Activated CD8-positive, alpha-beta T cell treated with anti-CD3 and anti-CD28 coated beads for 36 hours (primary cell): ENCODE results near the gene SLC9A3. TPM values are rescaled to one million over a fixed set of nuclear protein-coding genes. Genes with fewer than 3 reads are reported as not detected.

Experiments
- ATAC-seq: fragments of 200-7000 bp; cut with Tn5 transposase; one replicate; pipeline ENCODE4 v1.10.0; 2021; ENCODE audit warnings: mild to moderate bottlenecking, moderate library complexity
- CTCF ChIA-PET: fragments of 350-600 bp; sonication (Branson Sonifier 250); formaldehyde crosslinking; loops from one replicate; lab custom pipeline; 2021; ENCODE audit warnings: antibody characterized with exemption; lab: Charles Lee
- POLR2A ChIA-PET: fragments of 350-600 bp; sonication (Branson Sonifier 250); formaldehyde crosslinking; loops from one replicate; lab custom pipeline; 2021; ENCODE audit warnings: antibody characterized with exemption; lab: Charles Lee
- DNase-seq: peaks from one replicate; pipeline ENCODE4 v3.0.0-alpha.2; 2020
- H3K27ac Mint-ChIP-seq: one replicate; pipeline ENCODE4 v1.8.0; 2021; ENCODE audit warnings: mild to moderate bottlenecking, mixed read lengths
- H3K27me3 Mint-ChIP-seq: one replicate; pipeline ENCODE4 v1.8.0; 2021; ENCODE audit warnings: mixed read lengths
- H3K36me3 Mint-ChIP-seq: one replicate; pipeline ENCODE4 v1.8.0; 2021; ENCODE audit warnings: low read depth, mixed read lengths
- H3K4me1 Mint-ChIP-seq: one replicate; pipeline ENCODE4 v1.8.0; 2021; ENCODE audit warnings: low read depth, mixed read lengths
- H3K4me3 Mint-ChIP-seq: one replicate; pipeline ENCODE4 v1.8.0; 2021; ENCODE audit warnings: mild to moderate bottlenecking, moderate library complexity, mixed read lengths
- H3K9me3 Mint-ChIP-seq: one replicate; pipeline ENCODE4 v1.8.0; 2021; ENCODE audit warnings: mixed read lengths
- CTCF ChIP-seq: fragments of 200-600 bp; IDR thresholded peaks from one replicate; pipeline ENCODE4 v1.8.0; 2022; ENCODE audit warnings: antibody characterized with exemption, mild to moderate bottlenecking
- intact Hi-C: fragments of 100-400 bp; cut with micrococcal nuclease; formaldehyde crosslinking; loops from one replicate; pipeline ENCODE4 v1.10.0; 2022
- total RNA-seq, 2 experiments: library from RNA; stranded (reverse); gene quantifications; one replicate each; pipeline ENCODE4 v1.2.3, GENCODE V29; 2021

Gene SLC9A3
- total RNA-seq, 2 experiments from 2014 or later: 3.2 to 3.3 TPM

DNA sequence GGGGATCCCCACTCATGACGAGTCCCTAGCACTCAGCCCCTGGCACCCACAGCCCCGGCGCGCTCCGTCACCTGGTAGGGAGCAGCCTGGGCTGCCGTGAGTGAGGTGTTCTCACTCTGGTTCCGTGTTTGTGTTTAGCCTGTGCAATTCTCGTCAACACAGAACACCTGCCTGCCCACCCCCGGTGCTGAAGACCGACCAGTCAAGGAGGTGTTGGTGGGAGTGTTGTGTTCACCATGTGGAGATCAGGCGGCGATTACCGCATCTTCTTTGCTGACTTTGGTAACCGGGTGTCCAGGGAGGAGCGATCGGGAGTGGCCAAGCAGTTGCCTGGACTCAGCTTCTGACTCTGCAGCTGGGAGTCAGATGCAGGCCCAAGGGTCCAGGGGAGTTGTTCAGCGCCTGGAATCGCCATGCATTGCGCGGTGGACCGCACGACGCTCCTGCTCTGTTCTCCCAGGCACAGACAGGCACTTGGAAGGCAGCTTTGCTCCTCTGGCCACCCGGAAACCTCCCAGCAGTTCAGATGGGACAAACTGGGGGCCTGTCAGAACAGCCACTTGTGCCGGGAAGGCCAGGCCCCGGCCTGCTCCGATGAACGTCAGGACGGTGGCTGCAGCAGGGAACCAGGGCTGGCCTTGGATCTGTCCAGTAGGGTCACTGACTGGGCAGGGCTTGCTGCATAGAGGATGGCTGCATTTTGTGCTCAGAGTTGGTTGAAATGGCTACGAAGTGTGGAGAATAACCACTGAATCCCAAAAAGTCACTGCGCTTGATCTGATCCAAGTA is 53.1 kb downstream of the SLC9A3 start:
- peak overlapping the region; percentile 90 for H3K4me3 Mint-ChIP-seq
- peak overlapping the region; percentile 81 for H3K27ac Mint-ChIP-seq
- no peaks in the 10 kb centered on the region for H3K9me3 Mint-ChIP-seq
- ChIA-PET CTCF (interaction anchor here (1.0 to 3.3 kb wide), 5 partner anchors 20 to 154 kb away, joined by 3 to 28 read pairs (median 4); no protein-coding TSS in a partner anchor), POLR2A (interaction anchor here (0.8 to 3.6 kb wide), 9 partner anchors 8 to 141 kb away, joined by 3 to 31 read pairs (median 5); partner anchors contain the start of genes CEP72 and EXOC3)
- DNase-seq: no peak
- peaks cover 20% of the 10 kb centered on the region for H3K4me1 Mint-ChIP-seq
- intact Hi-C loops: no loop called here
- H3K27me3 Mint-ChIP-seq: peaks cover 2% of the 10 kb centered on the region
- ATAC-seq: no peak
- H3K36me3 Mint-ChIP-seq: peaks cover 33% of the 10 kb centered on the region
- no peak for TF ChIP-seq CTCF

GRCh38 chr5:469752-470483 is 54.3 kb downstream of the SLC9A3 start:
- Mint-ChIP-seq H3K9me3 (no peaks in the 10 kb centered on the region), H3K27me3 (no peaks in the 10 kb centered on the region), H3K4me1 (peaks cover 22% of the 10 kb centered on the region), H3K27ac (peak overlapping the region; percentile 20), H3K36me3 (peaks cover 33% of the 10 kb centered on the region), H3K4me3 (peak overlapping the region; percentile 90)
- TF ChIP-seq CTCF: no peak
- CTCF ChIA-PET: interaction anchor here (1.0 kb wide), 1 partner anchor 23 kb away, joined by 4 read pairs; no protein-coding TSS in a partner anchor
- POLR2A ChIA-PET: interaction anchor here (0.6 to 3.6 kb wide), 4 partner anchors 10 to 78 kb away, joined by 3 to 31 read pairs (median 6); no protein-coding TSS in a partner anchor
- no peak for ATAC-seq
- intact Hi-C loops: no loop called here
- DNase-seq: no peak

- Mint-ChIP-seq H3K9me3 (no peaks in the 10 kb centered on the region), H3K4me1 (peaks cover 34% of the 10 kb centered on the region), H3K36me3 (peaks cover 42% of the 10 kb centered on the region), H3K27ac (no peak overlapping the region), H3K27me3 (no peaks in the 10 kb centered on the region), H3K4me3 (no peak overlapping the region)
- no peak for ATAC-seq
- POLR2A ChIA-PET: no interaction called here
- intact Hi-C loops: no loop called here
- no peak for DNase-seq
- CTCF ChIA-PET: no interaction called here
- no peak for TF ChIP-seq CTCF
These were observed 55.8 kb downstream of the SLC9A3 start for GRCh38 chr5:468401-468800.

DNA sequence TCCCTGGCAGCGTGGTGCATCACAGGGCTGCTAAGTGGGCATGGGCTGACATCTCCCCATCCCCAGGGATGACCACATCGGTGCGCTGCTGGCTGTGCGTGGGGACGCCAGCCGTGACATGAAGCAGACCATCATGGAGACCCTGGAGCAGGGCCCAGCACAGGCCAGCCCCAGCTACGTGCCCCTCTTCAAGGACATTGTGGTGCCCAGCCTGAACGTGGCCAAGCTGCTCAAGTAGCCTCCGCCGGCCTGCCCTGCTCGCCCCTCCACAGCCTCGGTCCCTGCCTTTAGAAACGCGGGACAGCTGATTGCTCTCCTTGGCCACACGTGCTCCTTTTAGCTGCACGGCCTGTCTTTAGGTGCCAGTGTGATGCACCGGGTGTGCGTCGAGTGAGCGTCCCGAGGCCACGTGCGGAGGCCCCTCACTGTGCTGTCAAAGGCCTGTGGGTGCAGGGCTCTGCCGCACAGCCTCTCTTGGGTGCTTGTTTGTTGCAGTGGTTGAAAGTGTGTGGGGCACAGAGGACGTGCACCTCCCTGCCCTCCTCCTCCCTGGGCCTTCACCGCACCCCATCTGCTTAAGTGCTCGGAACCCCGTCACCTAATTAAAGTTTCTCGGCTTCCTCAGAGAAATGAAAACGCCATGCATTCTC is 57.5 kb downstream of the SLC9A3 start:
- DNase-seq: no peak
- intact Hi-C loops: no loop called here

More for the DNA sequence above, 57.5 kb downstream of the SLC9A3 start:
- Mint-ChIP-seq H3K36me3 (peaks cover 55% of the 10 kb centered on the region), H3K4me1 (peaks cover 47% of the 10 kb centered on the region), H3K27ac (peak overlapping the region; percentile 52), H3K27me3 (no peaks in the 10 kb centered on the region), H3K9me3 (no peaks in the 10 kb centered on the region), H3K4me3 (no peak overlapping the region)
- no peak for ATAC-seq
- TF ChIP-seq CTCF: no peak
- ChIA-PET POLR2A (interaction anchor here (0.6 kb wide), 1 partner anchor 179 kb away, joined by 4 read pairs; no protein-coding TSS in a partner anchor), CTCF (no interaction called here)
